ENCODE results near the gene ZSCAN29.

Gene ZSCAN29

DNA sequence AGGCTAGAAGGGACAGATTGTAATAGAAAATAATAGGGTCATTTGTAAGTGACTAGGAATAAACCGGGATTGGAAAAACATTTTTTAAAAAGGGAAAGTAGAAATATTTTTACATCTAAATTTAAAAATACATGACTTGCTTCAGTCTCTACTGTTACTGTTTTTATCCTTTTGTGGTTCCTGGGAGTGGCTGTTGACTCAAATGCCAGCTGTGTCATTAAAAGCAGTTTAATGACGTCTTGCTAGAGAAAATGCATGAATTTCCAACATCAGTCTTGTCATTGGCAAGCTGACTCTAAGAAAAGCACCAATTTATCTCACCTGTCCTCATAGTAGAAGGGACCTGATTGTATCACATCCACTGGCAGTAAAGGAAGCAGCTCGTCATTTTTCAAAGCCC is 23.7 kb downstream of the ZSCAN29 start:
- no peak for DNase-seq (ENCODE audit: low spot score)

DNA sequence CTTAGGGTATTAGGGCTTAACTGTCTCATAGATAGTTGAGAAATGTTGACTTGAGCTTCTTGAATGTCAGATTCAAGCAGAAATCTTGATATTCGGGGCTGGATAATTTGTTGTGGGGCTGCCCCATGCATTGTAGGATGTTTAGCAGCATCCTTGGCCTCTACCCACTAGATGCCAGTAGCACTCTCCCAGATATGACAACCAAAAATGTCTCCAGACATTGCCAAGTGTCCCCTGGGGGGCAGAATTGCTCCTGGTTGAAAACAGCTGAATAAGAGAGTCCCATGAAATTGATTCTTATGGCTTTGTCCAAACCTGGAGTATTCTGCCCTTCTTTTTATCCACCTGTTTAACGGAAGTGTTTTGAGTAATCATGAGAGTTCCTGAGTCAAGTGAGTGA is 24.5 kb downstream of the ZSCAN29 start:
- DNase-seq (ENCODE audit: low spot score) = no peak

DNA sequence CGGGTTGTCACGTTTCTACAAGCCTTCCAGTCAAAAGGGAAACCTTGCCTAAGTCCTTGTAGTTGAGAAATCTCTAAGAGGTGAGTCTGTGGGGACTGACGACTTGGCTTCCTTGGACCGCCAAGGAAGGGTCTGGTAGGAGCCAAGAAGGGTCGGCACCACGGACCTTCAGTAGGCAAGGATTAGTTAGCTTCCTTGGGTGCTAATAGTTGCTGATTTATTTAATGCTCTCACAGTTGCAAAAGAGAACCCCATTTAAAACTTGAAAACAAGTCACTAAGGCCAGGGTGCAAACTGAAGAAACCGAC is 40.1 kb downstream of the ZSCAN29 start:
- DNase-seq (ENCODE audit: low spot score) = no peak

DNA sequence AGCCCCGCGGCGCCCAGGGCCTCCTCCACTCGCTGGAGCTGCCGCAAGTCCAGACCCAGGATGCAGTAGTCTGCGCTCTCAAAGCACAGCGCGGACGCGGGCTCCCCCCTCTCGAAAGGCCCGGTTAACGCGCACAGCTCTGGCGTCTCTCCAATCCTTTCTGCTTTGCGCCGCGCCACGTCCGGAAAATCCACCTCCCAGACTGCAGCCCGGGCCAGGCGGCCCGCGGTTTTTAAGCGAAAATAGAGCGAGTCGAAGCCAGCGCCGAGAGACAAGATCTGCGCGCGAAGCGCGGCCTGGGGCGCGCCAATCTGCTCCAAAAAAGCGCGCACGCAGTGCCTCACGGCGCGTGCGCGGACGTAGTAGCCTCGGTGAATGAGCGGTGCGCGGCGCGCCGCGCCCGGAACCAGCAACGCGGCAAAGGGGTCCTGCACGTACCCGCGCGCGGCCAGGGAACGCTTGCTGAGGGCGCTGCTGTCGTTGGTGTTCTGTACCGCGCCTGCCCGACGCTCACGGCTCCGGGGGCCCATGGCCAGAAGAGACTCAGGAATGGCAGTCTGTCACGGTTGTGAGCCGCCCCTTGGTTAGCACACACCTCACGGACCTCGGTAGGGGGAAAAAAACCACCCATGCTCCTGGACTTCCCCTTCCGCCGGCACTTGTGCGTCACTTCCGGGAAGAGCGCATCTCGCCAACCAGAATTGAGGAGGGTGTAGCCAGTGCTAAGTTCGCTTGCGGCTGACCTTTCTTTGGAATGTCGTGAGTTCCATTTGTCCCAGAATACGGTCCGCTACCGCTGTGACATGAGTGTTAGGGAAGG is 40.7 kb downstream of the ZSCAN29 start, which contains the start of gene LCMT2:
Gene LCMT2, minus strand, starts transcription at position 614 of the 820 bp plus-strand sequence. Its CDS starts 84 bp downstream, at position 530.
- DNase-seq (ENCODE audit: low spot score) = peak; percentile 96

DNA sequence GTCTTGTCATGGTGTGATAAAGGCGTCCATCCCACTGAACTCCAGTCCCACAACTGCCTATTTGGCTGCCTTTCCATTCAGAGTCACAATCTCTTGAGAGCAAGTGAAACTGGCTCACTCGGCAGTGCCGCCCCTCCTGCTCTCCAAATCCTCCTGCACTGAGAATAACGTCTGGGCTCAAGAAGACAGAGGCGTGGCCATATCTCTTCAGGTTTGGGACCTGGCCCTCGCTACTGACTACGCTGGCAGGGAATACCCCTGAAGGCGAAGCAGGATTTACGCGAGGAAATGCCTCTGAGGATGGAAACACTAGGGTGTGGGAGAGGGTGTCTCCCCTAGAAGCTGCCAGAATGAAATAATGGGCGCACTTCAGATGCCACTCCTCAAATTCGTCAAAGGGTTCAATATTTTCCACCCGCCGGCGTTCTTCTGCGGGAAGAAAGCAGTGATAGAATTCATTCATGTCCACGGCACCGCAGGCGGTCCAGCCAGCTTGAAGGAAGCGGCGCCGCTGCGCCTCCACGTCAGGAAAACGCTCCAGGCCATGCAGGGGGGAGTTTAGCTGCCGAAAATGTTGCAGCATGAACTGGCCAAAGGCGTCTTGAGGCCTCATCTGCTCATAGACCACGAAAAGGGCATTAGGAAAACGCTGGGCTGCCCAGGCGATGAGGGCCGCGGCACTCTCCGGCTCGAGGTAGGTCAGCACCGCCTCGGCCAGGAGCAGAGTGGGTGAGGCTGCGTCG is 41.5 kb downstream of the ZSCAN29 start:
- peak; percentile 13 for DNase-seq (ENCODE audit: low spot score)

DNA sequence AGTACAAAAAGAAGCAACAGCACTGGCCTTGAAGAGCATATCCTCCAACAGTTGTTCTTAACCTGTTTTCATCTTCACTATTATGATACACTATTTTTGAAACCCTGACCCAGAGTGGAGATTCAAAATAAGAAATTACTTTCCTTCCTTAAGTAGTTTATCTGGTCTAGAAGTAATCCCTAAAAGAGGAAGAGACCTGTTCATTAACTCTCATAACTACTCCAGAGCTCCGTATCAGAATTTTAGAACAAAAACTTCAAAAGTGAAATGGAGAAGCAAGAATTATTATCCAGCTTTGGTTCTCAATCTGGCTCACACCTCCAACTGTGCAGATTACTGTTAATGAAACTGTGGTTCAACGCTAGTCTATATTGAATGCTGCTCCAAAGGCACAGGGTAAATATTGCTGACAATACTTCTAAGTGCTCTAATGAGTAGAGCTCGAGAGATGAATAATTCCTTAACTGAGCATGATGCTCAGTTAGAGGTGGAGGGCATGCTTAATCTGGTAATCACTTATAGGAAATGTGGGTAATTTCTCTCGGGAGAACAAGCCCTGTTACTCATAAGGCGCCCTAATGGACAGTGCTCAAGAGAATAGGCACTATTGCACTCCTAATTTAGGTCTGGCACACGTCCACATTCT is 45.7 kb downstream of the ZSCAN29 start:
- DNase-seq (ENCODE audit: low spot score) = no peak

DNA sequence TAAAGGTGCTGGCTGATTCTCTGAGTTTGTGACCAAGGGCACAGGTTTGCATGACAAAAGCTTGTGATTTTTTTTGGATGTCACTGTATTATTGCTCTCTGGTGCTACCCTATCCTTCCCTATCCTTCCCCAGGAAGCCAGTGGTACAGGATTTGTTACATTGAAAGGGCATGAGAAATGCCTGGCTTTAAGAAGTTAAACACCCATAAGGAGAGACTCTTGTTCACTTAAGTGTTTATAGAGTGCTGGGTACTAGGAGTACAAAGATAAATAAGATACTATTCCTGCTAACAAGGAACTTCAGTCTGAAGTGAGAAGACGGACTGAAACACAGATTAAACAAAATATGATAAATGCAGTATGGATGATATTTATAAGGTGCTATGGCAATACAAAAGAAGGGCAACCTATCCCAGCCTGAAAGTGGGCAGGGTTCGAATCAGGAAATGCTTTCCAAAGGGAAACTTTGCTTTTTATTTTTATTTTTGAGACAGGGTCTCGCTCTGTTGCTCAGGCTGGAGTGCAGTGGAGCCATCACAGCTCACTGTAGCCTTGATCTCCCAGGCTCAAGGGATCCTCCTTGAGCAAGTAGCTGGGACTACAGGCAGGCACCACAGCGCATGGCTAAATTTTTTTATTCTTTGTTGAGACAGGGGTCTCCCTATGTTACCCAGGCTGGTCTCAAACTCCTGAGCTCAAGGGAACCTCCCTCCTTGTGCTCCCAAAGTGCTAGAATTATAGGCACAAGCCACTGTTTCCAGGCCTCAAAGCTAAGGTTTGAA is 51.7 kb downstream of the ZSCAN29 start:
- no peak for DNase-seq (ENCODE audit: low spot score)

DNA sequence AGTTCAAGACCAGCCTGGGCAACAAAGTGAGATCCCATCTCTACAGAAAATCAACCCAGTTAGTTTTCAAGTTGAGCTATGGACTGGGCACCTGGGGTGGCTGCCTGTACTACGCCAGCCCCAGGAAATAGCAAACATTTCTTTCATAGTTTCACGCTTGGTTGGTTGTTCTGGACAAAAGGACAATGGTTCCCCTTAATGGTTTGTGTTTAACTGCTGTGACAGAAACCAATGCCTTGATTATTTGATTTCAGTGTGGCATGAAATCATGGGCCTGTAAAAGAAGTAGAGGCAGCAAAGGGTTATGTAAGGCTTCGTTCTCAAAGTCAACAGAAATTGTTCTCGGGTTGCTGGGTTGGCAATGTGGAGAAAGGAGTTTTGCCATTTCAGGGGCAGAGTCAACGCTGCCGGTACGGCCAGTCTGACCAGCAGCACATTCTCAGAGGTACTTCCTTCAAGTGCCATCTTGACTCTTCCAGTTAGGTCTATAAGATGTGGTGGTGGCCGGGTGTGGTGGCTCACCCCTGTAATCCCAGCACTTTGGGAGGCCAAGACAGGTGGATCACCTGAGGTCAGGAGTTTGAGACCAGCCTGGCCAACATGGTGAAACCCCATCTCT is 53.2 kb downstream of the ZSCAN29 start:
- no peak for DNase-seq (ENCODE audit: low spot score)

DNA sequence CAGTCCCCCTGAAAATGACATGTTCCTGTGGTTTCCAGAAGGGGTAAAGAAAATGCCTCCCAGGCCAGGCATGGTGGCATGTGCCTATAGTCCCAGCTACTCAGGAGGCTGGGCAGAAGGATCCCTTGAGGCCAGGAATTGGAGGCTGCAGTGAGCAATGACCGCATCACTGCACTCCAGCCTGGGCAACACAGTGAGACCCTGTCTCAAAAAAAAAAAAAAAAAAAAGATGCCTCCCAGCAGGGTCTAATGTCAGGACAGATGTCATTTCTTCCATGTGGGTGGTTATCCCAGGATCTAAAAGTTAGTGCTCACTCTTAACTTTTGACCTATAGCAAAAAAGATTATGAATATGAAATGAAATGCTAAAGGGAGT is 53.9 kb downstream of the ZSCAN29 start:
- no peak for DNase-seq (ENCODE audit: low spot score)

DNA sequence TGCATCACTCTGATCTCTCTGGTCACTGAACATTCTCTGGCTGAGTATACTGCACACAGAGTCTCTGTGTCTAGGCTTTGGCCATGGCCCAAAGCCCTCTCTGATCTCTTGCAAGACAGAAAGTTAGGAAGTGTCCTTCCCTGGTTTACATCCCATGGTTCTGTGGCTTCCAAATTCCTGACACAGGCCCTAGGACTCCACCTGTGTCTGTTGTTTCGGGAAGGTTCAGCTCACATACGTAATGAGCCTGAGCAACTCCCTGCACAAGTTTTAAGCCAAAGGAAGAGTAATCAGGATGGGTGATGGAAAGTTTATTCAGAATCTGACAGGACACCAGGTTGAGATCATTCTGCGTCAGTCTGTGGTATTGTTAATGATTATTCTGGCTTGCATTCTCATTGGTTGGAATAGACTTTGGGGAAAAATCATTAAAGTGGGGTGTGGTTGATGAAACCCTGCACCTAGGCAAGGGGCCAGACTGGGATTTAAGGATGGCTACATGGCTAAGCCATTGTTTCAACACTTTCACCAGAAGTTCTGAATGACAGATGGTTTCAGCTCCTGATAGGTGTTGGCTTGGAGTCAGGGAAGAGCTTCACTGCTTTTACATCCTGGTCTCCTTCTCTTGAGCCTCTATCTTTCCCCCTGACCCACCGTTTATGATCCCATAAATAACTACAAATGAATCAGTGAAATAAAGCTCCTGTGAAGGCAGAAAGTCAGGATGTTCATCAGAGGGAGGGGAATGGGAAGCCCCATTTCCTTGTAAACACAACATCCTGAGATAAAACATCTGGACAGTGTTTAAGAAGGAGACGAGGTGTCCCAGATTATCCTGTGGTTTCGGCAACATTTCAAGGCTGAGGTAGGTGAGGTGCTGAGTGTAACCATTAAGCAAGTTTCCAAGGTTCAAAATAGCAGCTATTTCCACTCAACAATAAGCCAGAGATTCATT is 54.5 kb downstream of the ZSCAN29 start:
- no peak for DNase-seq (ENCODE audit: low spot score)

DNA sequence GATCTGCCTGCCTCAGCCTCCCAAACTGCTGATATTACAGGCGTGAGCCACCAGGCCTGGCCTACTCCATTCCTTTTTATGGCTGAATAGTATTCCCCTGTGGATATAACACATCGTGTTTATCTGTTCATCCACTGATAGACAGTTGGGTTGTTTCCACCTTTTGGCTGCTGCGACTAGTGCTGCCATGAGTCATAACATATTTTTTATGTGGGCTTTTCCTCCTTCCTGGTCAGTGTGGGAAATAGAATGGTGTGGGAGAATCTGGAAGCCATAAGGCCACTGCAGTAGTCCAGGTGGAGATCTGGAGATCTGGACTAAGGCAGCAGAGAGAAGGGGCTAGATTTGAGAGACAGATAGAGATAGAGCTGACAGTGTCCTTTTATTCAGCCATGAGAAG is 56.7 kb downstream of the ZSCAN29 start:
- DNase-seq (ENCODE audit: low spot score) = no peak

DNA sequence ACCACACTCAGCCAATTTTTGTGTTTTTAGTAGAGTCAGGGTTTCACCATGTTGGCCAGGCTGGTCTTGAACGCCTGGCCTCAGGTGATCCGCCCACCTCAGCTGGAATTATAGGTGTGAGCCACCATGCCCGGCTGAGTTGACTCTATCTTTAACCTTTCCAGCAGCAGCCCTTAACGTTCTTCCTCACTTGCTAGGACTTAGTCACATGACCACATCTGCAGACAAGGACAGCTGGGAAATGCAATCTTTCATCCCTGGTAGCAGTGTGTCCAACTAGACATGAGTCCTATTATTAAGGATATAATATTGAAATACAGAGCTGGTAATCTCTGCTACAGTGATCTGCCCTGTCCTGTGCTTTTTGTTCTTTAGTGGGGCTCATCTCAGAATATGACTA is 58.5 kb downstream of the ZSCAN29 start:
- DNase-seq (ENCODE audit: low spot score) = no peak

Measured in putamen (tissue), 1 donor.